D721Med (cell line): ENCODE measurements around the gene PIM3.
"Not testable (repeated sequence)": the region's sequence is repeated elsewhere in the genome, so short reads cannot be mapped to it uniquely, and the experiment has no call there.

Experiments
- DNase-seq: peaks from one replicate; pipeline ENCODE4 v3.0.0; 2011; ENCODE audit warnings: low spot score; ENCODE audit not compliant: insufficient read length
- FAIRE-seq: peaks from 2 replicates; lab custom pipeline; 2011; peaks lifted over from hg19 to GRCh38; lab: Jason Lieb, UNC
- CTCF ChIP-seq: IDR thresholded peaks from 2 replicates; pipeline ENCODE4 v1.5.1; 2012; ENCODE audit warnings: mild to moderate bottlenecking, control low read depth; ENCODE audit not compliant: insufficient read depth; ENCODE audit errors: missing control alignments

Gene PIM3

GRCh38 chr22:49938565-49939136 lies 21.9 kb upstream of the PIM3 start:
- TF ChIP-seq CTCF: no peak
- DNase-seq: no peak
- no peak for FAIRE-seq

- no peak for DNase-seq
- no peak for FAIRE-seq
- no peak for TF ChIP-seq CTCF
These were observed 18.9 kb upstream of the PIM3 start for GRCh38 chr22:49941507-49942316.

- TF ChIP-seq CTCF: no peak
- no peak for FAIRE-seq
- DNase-seq: no peak
These were observed 17.8 kb upstream of the PIM3 start for GRCh38 chr22:49942565-49943404.

- no peak for TF ChIP-seq CTCF
- no peak for DNase-seq
- FAIRE-seq: no peak
These were observed 17.2 kb upstream of the PIM3 start for GRCh38 chr22:49943405-49943765.

- no peak for TF ChIP-seq CTCF
- FAIRE-seq: no peak
These were observed 16.7 kb upstream of the PIM3 start for GRCh38 chr22:49943771-49944398.

GRCh38 chr22:49944399-49944891 lies 16.1 kb upstream of the PIM3 start:
- FAIRE-seq: no peak
- no peak for TF ChIP-seq CTCF
- no peak for DNase-seq

More at GRCh38 chr22:49943771-49944398, 16.7 kb upstream of the PIM3 start:
- DNase-seq: no peak

- DNase-seq, FAIRE-seq: not testable (repeated sequence)
These were observed 15.4 kb upstream of the PIM3 start for GRCh38 chr22:49945042-49945794.
